Stimulated activated CD4-positive, alpha-beta T cell treated with anti-CD3 and anti-CD28 coated beads, Interleukin-12 subunit alpha, Interleukin-12 subunit beta, amount 100 ng/mL, for 4 hours (primary cell): ENCODE measurements around the gene KIF25.
"Not testable (repeated sequence)": the region's sequence is repeated elsewhere in the genome, so short reads cannot be mapped to it uniquely, and the experiment has no call there.

Experiments used
- DNase-seq: peaks from one replicate; pipeline ENCODE4 v3.0.0-alpha.2; 2020

Gene KIF25

DNA sequence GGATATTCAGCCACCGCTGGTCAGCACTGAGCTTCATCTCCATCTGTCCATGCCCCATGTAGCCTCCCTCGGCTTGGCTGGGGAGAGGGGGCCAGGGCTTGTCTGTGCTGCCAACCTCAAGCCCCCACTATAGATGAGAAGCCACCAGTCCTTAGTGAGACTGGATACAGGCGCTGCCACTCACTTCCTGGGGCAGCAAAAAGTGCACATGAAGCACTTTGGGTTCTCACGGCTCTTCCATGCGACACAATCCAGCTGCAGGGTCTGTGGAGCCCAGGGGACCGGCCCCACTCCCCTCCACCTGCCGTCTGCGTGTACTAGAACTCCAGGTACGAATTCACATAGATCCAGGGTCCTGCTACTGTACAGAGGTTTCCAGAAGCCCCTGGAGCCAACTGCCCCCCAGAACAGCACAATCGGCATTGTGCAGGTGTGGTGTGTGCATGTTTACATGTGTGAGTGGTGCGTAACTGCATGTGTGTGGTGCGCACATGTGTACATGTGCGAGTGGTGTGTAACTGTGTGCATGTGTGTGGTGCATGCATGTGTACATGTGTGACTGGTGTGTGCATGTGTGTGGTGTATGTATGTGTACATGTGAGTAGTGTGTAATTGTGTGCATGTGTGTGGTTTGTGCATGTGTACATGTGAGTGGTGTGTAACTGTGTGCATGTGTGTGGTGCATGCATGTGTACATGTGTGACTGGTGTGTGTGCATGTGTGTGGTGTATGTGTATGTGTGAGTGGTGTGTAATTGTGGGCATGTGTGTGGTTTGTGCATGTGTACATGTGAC lies 76.7 kb downstream of the KIF25 start:
- no peak for DNase-seq

DNA sequence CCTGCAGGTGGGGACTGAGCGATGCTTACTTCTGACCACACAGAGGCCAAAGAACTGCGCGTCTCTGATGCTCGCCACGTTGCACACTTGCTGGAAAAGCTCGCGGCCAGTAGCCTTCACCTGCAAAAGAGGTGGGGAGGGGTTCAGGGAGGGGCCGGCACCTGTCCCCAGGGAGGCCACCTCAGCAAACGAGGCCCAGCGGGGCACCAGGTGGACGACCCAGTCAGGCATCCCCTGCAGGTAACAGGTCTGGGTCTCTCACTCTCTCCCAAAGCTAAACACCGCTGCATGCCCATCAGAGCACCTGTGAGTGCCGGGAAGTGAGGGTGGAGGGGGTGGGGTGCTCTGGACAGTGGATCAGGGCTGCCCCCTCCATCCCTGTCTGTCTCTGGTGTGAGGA lies 77.7 kb downstream of the KIF25 start:
- DNase-seq = no peak

DNA sequence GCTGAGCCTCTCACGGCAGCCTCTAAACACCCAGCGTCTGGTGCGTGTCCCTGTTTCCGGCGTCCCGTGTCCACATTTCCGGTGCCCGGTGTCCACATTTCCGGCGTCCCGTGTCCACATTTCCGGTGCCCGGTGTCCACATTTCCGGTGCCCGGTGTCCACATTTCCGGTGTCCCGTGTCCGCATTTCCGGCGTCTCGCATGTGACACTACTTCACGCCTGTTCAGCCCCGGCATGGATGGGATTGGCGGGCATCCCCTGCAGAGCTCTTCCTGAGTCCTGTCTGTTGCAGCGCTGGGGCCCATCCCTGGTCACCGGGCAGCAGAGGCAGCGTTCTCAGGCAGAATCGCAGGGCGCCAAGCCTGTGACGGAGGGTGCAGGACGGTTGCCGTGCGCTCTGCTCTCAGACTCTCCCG lies 78.3 kb downstream of the KIF25 start:
- DNase-seq = no peak

DNA sequence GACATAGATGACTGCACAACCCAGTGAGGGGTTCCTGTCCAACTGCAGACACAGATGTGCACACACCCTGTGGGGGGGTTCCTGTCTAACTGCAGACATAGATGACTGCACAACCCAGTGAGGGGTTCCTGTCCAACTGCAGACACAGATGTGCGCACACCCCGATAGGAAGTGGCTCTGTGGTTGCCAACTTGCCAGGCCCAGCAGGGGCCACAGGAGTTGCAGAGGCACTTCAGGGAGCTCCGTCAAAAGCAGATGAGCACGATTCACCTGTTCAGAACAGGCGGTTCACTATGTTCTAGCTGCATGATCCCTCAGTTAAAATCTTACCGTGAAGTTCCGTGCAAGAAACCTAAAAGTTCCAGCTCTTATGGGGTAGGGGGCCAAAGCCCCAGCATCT lies 79.9 kb downstream of the KIF25 start:
- DNase-seq = not testable (repeated sequence)

DNA sequence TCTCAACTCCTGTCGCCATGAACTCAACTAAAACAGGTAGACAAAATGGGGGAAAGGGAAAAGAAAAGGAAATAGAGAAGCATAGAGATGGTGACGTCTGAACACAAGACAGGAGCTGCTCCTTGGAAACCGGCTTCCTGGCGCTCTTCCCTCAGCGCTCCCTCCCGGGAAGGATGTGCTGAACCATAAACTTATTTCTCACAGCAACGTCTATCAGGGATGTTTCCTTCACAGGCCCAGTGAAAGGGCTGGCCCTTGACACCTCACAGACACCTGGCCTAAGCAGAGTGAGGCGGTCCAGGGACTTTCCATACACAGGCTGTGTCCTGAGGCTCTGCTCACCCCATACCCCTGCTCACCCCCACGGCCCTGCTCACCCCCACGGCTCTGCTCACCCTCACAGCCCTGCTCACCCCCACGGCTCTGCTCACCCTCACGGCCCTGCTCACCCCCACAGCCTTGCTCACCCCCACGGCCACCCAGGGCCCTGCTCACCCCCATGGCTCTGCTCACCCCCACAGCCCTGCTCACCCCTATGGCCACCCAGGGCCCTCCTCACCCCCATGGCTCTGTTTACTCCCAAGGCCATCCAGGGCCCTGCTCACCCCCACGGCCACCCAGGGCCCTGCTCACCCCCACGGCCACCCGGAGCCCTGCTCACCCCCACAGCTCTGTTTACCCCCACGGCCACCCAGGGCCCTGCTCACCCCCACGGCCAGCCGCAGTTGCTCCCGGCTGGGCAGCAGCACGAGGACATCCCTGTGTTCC lies 80.9 kb downstream of the KIF25 start:
- DNase-seq = no peak

DNA sequence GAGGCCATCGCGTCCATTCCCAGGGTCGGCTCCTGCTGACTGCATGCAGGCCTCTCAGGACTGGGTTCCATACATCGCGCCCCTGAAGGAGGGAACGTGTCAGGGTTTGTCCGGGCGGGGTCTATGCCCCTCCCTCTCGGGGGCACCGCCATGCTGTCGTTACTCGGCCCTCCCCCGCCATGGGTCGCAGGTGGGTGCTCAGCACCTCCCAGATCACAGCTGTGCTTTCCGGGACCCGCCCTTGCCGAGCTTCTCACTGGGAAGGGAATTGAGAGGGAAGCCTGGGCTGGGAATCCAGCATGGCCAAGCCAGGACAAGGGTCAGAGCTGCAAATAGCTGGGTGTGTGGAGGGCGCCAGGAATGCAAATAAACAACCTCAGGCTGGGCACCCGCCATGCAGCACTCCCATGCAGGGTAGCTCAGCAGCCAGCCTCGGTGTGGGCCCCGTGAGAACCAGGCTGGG lies 81.5 kb downstream of the KIF25 start, which contains the start of gene FRMD1:
Gene FRMD1, minus strand, starts transcription at position 270 of the 463 bp plus-strand sequence. Its CDS starts 118 bp downstream, at position 152.
- DNase-seq = no peak

DNA sequence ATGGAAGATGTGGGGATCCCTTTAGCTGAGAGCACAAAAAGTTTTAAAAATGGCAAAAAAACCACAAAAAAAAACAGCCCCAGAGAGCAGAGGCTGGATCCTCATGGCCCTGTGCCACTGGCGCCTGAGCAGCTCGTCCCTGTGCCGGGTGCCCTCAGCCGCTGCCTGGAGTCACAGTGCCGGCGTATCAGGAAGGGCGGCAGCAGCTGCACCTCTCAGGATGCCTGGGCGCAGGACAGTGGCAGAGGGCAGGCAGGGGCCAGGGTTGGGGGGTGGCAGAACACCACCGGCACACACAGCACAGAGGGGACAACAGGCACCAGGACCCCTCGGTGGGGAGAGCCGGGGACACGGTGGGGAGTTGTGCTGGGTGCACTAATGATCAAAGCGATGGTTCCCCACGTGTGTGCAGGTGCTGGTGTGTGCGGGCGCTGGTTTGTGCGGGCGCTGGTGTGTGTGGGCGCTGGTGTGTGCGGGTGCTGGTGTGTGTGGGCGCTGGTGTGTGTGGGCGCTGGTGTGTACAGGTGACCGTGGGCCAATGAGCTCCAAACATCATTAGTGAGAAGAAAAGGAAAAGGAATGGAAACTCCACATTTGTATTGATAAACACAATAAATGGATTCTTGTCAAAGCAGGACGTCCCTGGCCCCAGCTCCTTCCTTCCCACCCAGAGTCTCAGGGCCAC lies 83.1 kb downstream of the KIF25 start:
- no peak for DNase-seq

DNA sequence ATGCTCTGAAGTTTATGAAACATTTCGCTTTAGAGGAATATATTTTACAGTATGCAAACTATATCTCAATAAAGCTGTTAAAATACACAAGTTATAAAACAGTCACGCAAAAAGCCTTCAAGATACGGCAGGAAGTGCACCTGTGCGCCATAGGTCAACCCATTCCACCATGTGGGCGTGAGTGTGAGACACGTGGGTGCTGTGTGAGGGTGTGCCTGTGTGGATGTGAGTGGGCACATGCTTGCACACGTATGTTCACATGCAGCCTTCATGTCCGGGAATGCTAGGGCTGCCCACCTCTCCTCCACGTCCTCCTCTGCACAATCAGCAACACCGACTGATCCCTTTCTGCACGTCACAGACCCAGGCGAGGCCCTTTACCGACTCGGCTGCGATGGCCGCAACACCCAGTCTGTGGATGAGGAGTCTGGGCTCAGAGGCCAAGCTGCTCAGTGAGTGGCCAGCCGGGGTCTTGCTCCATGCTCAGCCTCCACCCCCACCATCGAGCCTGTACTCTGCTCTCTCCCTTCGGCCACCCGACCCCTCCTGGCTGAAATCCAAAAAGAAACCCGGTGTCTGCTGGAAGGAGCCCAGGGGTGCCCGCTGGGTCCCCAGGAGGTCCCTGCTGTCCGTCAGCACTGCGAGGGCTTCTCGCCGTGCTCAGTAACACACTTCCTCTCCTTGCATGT lies 84.5 kb downstream of the KIF25 start:
- no peak for DNase-seq

DNA sequence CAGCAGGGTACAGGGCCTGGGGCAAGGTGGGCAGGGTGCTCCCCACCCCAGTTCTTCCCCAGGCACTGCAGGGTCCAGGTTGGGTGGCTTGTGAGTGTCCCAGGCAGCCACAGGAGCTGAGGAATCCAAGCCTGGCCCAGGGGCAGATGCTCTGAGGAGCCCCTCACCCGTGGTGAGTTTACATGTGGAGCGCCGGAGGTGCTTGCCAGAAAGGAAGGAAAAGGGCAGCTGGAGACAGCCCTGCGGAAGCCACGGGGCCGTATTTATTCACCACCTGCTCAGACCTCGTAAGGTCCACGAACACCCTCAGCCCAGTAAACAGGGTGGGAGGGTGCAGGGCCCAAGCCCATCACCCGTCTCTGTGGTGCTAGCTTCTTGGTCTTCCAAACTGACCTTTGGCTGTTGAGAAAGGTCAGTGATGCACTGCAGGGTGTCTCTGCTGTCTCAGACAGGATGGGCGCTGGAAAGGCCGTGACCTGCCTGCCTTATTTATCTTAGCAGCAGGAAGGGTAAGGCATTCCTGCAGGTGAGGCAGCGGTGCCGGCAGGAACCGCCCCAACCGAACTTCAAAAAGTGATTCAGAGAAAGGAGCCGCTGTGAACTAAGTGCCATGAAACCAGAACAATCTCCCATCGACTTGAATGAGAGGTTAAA lies 85.5 kb downstream of the KIF25 start:
- DNase-seq = no peak

DNA sequence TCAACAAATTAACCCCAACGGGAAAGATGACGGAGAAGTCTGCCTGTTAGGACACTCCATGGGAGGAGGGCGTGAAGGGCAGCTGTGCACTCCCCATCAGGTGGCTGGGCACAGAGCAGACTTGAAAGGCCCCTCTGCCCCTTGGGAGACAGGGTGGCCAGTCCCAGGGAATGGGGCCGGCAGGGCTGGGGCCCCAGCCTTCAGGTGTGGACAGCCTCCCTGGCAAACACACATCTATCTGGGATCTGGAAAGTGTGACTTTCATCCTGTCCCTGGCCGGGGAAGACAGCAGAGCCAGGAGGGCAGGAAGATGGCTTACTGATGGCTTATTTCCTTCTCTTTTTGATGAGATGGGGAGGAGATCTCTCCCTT lies 86.0 kb downstream of the KIF25 start:
- no peak for DNase-seq

DNA sequence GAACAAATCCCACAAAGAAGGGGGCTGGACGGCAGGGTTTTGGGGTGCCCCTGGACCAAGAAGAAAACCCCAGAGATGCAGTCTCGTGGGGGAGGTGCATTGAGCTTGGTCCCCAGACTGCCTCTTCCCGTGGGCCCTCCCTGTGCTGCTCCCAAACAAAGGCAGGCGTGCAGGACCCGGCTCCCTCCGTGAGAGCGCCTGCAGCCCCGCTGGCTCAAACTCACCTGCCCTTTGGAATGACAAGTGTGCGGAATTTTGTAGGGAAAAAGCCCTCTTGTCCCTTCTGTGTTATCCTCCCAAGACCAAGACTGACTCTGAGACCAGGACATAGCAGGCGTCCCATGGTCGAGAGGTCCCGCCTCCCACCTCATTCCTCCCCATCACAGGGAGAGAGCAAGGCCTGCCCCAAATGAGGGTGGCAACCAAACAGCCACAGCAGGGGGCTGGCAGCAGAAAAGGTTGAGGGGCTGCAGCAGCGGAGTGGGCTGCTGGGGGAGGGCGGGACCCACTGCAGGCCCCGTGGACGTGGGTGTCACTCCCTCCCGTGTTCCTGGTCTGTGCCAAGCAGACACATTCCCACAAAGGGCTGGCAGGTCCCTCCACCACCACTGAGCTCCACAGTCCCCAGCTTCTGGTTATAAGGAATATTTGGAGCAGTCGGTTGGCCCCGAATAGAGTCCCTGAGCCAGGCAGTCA lies 87.1 kb downstream of the KIF25 start:
- DNase-seq = no peak

DNA sequence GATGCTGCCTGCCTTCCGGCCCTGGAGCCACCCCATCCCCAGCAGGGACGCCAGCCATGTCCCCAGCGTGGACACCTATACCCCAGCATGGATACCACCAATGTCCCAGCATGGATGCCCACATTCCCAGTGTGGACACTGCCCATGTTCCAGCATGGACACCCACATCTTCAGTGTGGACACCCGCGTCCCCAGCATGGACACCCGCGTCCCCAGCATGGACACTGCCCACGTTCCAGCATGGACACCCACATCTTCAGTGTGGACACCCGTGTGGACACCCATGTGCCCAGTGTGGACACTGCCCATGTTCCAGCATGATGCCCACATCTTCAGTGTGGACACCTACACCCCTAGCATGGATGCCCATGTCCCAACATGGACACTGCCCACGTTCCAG lies 88.6 kb downstream of the KIF25 start:
- no peak for DNase-seq

DNA sequence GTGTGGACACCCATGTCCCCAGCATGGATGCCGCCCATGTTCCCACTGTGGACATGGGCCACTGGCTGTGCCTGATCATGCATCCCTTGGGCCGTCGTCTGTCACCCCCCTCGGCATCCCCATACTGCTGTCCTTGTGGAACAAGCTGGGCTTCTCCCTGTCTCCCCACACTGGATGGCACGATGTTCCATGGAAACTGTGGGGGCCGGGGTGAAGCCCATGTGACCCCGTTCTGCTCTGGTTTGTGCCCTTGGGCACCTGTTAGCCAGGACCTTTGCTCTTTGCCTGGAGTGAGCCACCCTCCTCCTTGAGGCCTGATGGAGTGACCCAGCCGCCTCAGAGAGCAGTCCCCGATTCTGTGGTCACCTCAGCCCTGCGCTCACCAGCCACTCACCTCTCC lies 89.1 kb downstream of the KIF25 start:
- no peak for DNase-seq

DNA sequence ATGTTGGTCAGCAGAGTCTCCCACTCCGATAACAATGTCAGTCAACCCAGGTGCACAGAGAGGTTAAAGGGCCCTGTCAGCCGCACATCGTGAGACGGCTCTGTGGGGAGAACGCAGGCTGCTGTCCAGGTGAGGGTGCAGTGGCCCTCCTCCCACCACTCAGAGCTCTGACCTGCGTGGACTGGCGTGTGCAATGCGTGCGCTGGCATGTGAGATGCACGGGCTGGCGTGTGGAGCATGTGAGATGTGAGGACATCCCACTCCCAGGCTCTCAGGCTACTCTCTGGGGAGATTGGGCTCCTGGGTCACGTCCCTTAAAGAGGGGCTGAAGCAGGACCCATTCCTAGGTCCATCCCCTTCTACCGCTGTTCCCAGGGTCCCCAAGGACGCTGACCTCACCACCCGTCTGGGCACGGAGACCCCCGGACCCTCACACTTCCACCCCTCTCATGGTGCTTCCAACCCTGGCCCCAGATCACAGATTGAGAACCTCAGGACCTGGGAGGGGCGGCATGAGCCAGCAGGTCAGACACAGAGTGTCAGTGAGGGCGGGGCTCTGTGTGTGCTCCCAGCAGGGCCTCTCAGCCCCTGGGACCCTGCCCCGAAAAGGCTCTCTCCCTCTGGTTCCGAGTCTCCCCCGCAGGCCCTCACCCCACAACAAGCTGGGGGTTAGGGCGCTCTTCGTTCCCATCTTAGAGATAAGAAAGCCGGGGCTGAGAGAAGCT lies 90.1 kb downstream of the KIF25 start:
- DNase-seq = no peak

DNA sequence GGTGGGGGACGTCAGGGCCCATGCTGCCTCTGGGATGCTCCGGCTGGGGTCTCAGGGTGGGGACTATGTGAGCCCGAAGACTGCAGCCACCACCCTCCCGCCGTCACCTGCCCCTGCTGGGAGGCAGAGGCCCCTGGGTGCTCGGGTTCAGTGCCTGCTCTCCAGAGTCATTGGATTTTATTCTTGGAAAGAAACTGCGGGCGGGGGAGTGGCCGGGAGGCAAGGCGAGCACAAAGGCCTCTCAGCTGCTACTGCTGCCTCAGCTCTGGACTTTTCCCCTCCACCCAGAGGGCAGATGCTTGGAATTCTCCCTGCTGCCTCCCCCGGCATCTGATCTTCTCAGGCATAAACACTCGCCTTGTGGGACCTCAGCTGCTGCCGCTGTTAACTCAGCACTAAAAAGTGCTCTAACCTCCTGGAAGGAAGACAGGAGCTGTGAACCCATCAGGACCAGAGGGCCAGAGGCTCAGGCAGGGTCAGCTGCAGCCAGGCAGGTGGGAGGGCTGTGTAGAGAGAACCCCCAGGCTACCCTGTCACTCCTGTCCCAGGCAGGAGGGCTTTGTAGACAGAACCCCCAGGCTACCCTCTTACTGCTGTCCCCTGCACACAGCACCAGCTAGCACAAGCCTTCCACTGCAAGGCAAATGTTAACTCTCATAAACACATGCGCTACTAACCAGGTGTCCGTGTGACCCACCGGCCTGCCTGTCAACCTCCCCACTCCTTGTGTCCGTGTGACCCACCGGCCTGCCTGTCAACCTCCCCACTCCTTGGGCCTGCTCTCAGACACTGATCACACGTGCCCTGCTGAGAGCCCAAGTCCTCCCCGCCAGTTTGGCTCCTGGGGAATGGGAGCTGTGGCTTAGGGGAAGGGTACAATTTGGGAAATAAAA lies 90.9 kb downstream of the KIF25 start:
- DNase-seq = no peak

DNA sequence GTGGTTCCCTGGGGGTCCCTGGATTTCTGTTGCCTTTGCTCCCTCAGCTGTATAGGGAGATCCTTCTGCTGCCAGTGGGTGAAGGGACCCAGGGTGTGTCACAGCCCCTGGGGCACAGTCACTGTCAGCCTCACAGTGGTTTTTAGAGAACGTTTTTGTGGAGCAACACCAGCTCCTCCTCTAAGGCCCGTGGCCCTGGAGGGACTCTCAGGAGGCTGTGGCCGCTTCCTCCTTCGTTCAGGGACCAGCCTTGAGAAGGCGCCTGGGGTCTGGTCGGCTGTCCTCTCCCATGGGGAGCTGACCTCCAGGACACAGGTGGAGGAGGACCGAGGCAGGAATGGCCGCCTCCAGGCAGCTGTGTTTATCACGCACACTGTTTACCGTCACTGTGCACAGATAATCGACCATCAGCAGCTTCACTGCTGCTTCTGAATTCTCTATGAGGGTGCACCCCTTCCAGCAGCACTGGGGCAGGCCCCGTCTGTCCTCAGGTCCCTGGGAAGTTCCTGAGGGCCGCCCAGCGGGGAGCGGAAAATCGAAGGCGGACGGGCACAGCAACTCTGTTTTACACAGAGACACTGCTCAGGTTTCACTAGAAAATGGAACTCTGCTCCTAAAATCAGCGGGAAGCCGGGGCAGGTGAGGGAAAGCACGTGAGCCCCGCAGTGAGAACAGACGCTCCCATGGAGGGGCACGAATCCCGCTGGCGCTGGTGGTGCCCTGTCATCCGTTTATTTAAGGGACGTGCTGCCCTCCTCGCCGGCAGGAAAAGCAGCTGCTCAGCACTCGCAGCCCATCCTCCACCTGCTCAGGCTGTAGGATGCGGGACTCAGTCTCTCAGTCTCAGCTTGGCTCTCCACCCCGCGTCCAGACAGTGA lies 92.0 kb downstream of the KIF25 start:
- DNase-seq = no peak

DNA sequence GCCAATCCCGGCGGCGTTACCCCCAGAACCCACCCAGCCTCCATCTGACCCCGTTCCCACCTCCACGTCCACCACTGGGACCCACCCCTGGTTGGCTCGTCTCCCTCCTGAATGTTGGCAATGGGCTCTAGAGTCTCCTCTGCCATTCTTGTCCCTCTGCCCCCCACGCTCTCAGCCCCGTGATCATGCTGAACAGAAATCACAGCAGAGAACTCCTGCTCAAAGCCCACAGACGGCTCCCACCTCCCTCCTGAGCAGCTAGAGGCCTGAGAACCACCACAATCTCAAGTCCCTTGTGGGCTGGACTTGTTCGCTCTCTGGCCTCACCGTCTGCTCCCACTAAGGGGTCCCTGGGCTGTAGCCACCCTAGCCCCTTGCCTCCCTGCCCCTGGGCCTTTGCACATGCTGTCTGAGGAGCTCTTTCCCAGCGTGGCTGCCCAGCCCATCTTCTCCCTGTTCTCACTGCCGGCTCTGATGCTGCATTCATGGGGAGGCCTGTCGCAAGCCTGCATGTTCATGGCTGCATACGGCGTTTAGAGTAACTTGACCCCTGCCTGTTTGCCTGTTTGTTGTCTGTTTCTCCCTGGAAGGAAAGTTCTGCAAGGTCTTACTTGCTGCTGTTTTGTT lies 92.7 kb downstream of the KIF25 start:
- DNase-seq = no peak

DNA sequence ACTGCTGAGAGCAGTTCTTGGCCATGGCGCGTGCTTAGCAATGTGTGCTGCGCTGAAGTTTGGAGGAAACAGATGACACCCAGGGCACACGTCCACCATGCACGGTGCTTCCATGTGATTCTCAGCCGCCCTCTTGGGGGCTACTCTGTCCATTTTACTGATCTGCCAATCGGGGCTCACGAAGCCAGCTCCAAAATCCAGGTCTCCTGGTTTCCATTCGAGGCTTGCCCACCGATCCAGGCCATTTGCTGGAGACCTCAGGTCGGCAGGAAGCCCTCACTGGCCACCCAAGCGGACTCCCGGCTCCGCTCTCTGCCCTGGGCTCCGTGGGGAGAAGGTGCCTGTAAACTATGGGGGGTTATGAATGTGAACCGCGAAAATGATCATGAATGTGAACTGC lies 93.2 kb downstream of the KIF25 start:
- DNase-seq = no peak
